WTC11 (cell line): ENCODE data around the gene SFTA2. TPM values are rescaled to one million over a fixed set of nuclear protein-coding genes. Genes with fewer than 3 reads are reported as not detected.
A peak's percentile ranks its signal among the peaks of the same experiment; 100 is the strongest.

Experiments used
- ATAC-seq: fragments of 200-7000 bp; cut with Tn5 transposase; 2 replicates; pipeline ENCODE4 v1.10.0; 2021; ENCODE audit warnings: mild to moderate bottlenecking, moderate library complexity
- CTCF ChIA-PET: fragments of 300-600 bp; sonication (Branson Sonifier 250); formaldehyde crosslinking; loops from one replicate; lab custom pipeline; 2021; ENCODE audit warnings: antibody characterized with exemption; lab: Charles Lee
- POLR2A ChIA-PET: fragments of 350-600 bp; sonication (Branson Sonifier 250); formaldehyde crosslinking; loops from one replicate; lab custom pipeline; 2021; ENCODE audit warnings: antibody characterized with exemption; lab: Charles Lee
- DNase-seq: peaks from one replicate; pipeline ENCODE4 v3.0.0; 2021; ENCODE audit warnings: low spot score
- H3K27ac Mint-ChIP-seq: 2 replicates; pipeline ENCODE4 v1.8.0; 2021; ENCODE audit warnings: mixed read lengths
- H3K27me3 Mint-ChIP-seq: 2 replicates; pipeline ENCODE4 v1.8.0; 2021; ENCODE audit warnings: low read depth, mild to moderate bottlenecking, moderate library complexity, mixed read lengths
- H3K36me3 Mint-ChIP-seq: 2 replicates; pipeline ENCODE4 v1.8.0; 2021; ENCODE audit warnings: mixed read lengths
- H3K4me1 Mint-ChIP-seq: 2 replicates; pipeline ENCODE4 v1.8.0; 2022; ENCODE audit warnings: mixed read lengths
- H3K4me3 Mint-ChIP-seq: 2 replicates; pipeline ENCODE4 v1.8.0; 2021; ENCODE audit warnings: mild to moderate bottlenecking, moderate library complexity, mixed read lengths
- H3K9me3 Mint-ChIP-seq: 2 replicates; pipeline ENCODE4 v1.8.0; 2021; ENCODE audit warnings: mixed read lengths
- CBFB ChIP-seq: sonication (generic); formaldehyde crosslinking; IDR thresholded peaks from 2 replicates; pipeline ENCODE4 v1.8.1; 2022; ENCODE audit warnings: mild to moderate bottlenecking, low read depth, missing genetic modification reagents
- CTCF ChIP-seq: fragments of 200-600 bp; IDR thresholded peaks from 2 replicates; pipeline ENCODE4 v1.8.0; 2022; ENCODE audit warnings: antibody characterized with exemption
- ELF4 ChIP-seq: sonication (generic); formaldehyde crosslinking; IDR thresholded peaks from 2 replicates; pipeline ENCODE4 v1.8.1; 2022; ENCODE audit warnings: low read depth, mild to moderate bottlenecking, moderate library complexity, missing genetic modification reagents
- ETV6 ChIP-seq: sonication (generic); formaldehyde crosslinking; IDR thresholded peaks from 2 replicates; pipeline ENCODE4 v1.8.1; 2022; ENCODE audit warnings: mild to moderate bottlenecking, missing genetic modification reagents
- FOXJ3 ChIP-seq: sonication (generic); formaldehyde crosslinking; IDR thresholded peaks from 2 replicates; pipeline ENCODE4 v1.9.0; 2021; ENCODE audit warnings: missing genetic modification reagents, mild to moderate bottlenecking, borderline replicate concordance
- FOXP1 ChIP-seq: sonication (generic); formaldehyde crosslinking; IDR thresholded peaks from 2 replicates; pipeline ENCODE4 v1.8.0; 2022; ENCODE audit warnings: missing genetic modification reagents, mild to moderate bottlenecking, moderate library complexity, borderline replicate concordance
- HMGXB4 ChIP-seq: sonication (generic); formaldehyde crosslinking; IDR thresholded peaks from 2 replicates; pipeline ENCODE4 v1.8.1; 2023; ENCODE audit warnings: mild to moderate bottlenecking, moderate library complexity, missing genetic modification reagents
- NR1H2 ChIP-seq: sonication (generic); formaldehyde crosslinking; IDR thresholded peaks from 2 replicates; pipeline ENCODE4 v1.9.0; 2021; ENCODE audit warnings: mild to moderate bottlenecking, moderate library complexity, missing genetic modification reagents
- PRDM15 ChIP-seq: sonication (generic); formaldehyde crosslinking; IDR thresholded peaks from 2 replicates; pipeline ENCODE4 v1.8.0; 2022; ENCODE audit warnings: missing genetic modification reagents
- RORB ChIP-seq: fragments of 250-450 bp; sonication (Bioruptor Pico); IDR thresholded peaks from 2 replicates; pipeline ENCODE4 v1.9.0; 2021; ENCODE audit warnings: mild to moderate bottlenecking
- SMAD3 ChIP-seq: sonication (generic); formaldehyde crosslinking; IDR thresholded peaks from 2 replicates; pipeline ENCODE4 v1.8.0; 2022; ENCODE audit warnings: missing genetic modification reagents, mild to moderate bottlenecking, borderline replicate concordance
- TEAD1 ChIP-seq: sonication (generic); formaldehyde crosslinking; IDR thresholded peaks from 2 replicates; pipeline ENCODE4 v1.8.0; 2022; ENCODE audit warnings: mild to moderate bottlenecking, missing genetic modification reagents
- TEAD4 ChIP-seq: sonication (generic); formaldehyde crosslinking; IDR thresholded peaks from 2 replicates; pipeline ENCODE4 v1.8.0; 2022; ENCODE audit warnings: mild to moderate bottlenecking, missing genetic modification reagents
- ZNF219 ChIP-seq: sonication (generic); formaldehyde crosslinking; IDR thresholded peaks from 2 replicates; pipeline ENCODE4 v1.8.0; 2023; ENCODE audit warnings: missing genetic modification reagents, mild to moderate bottlenecking, borderline replicate concordance
- ZSCAN18 ChIP-seq: fragments of 250-450 bp; sonication (Bioruptor Pico); IDR thresholded peaks from 2 replicates; pipeline ENCODE4 v2.1.2; 2022; ENCODE audit warnings: mild to moderate bottlenecking, moderate library complexity
- total RNA-seq: library from RNA; stranded (reverse); gene quantifications from 3 replicates; pipeline ENCODE4 v1.2.3, GENCODE V29; 2021
- TF ChIP-seq, protein P1 (sequence below): sonication (generic); formaldehyde crosslinking; IDR thresholded peaks from 2 replicates; pipeline ENCODE4 v1.8.1; 2023; ENCODE audit warnings: mild to moderate bottlenecking, missing genetic modification reagents, moderate library complexity
- TF ChIP-seq, protein P2 (sequence below): fragments of 250-450 bp; sonication (Bioruptor Pico); IDR thresholded peaks from 2 replicates; pipeline ENCODE4 v1.9.0; 2021; ENCODE audit warnings: mild to moderate bottlenecking

The SFTA2 gene
- total RNA-seq, 1 experiment from 2014 or later: not detected

DNA sequence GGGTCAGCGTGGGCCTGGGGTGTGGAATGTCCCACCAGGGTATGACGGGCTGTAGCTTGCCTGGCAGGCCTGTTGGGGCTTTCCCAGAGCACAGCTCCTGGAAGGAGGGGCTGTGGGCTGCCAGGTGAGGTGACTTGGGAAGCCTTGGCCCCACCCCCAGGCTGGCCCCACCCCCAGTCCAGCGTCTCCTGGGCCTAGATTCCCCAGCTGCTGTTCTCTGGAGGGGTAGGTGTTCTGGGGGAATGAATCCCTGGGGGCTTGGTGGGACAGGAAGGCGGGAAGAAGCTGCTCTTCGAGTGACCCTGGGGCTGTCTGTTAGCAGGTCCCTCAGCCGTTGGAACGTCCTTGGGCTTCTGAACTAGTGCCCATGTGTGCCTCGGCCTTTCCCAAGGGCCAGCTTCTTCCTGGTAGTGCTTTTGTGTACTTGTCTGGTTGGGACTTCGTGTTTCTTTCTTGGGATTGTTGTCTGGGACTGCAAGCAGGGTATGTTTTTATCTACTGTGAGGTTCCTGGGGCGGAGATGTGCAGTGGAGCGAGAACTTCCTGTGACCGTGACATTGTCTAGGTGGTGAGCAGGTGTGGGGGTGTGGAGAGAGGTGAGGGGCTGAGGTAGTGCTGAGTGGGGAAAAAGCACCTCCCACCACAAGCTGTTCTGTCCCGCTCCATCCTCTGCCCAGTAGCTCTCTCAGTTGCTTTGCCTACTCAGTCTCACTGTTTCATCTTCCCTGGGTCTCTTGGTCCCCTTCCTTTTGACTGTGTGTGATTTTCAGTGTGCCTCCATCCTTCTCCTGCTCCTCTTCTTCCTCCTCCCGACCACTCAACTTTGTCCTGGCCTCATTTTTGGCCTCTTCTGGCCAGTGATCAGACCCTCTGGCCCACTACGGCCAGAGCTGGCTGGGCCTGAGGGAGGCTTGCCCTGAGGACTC is 48.9 kb downstream of the SFTA2 start (continued):
- no peak for TF ChIP-seq NR1H2

GRCh38 chr6:30882204-30882758 is 49.7 kb downstream of the SFTA2 start:
- TF ChIP-seq HMGXB4 (CRISPR knock-in tag) (0 out of 2 replicates have a peak, but pooled peaks have one; percentile 20), SMAD3 (CRISPR knock-in tag) (no peak), CTCF (no peak), TEAD4 (no peak), RORB (CRISPR knock-in tag) (no peak), PRDM15 (CRISPR knock-in tag) (0 out of 2 replicates have a peak, but pooled peaks have one; percentile 27), CBFB (CRISPR knock-in tag) (no peak), FOXP1 (CRISPR knock-in tag) (peak; percentile 59; the same call in 1 of the 2 replicates), ZNF219 (CRISPR knock-in tag) (no peak), FOXJ3 (no peak), TEAD1 (CRISPR knock-in tag) (0 out of 2 replicates have a peak, but pooled peaks have one; percentile 37), ETV6 (CRISPR knock-in tag) (no peak), ELF4 (no peak), ZSCAN18 (CRISPR knock-in tag) (no peak)
- TF ChIP-seq, protein P1, sequence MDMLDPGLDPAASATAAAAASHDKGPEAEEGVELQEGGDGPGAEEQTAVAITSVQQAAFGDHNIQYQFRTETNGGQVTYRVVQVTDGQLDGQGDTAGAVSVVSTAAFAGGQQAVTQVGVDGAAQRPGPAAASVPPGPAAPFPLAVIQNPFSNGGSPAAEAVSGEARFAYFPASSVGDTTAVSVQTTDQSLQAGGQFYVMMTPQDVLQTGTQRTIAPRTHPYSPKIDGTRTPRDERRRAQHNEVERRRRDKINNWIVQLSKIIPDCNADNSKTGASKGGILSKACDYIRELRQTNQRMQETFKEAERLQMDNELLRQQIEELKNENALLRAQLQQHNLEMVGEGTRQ (CRISPR knock-in tag): no peak
- TF ChIP-seq, protein P2, sequence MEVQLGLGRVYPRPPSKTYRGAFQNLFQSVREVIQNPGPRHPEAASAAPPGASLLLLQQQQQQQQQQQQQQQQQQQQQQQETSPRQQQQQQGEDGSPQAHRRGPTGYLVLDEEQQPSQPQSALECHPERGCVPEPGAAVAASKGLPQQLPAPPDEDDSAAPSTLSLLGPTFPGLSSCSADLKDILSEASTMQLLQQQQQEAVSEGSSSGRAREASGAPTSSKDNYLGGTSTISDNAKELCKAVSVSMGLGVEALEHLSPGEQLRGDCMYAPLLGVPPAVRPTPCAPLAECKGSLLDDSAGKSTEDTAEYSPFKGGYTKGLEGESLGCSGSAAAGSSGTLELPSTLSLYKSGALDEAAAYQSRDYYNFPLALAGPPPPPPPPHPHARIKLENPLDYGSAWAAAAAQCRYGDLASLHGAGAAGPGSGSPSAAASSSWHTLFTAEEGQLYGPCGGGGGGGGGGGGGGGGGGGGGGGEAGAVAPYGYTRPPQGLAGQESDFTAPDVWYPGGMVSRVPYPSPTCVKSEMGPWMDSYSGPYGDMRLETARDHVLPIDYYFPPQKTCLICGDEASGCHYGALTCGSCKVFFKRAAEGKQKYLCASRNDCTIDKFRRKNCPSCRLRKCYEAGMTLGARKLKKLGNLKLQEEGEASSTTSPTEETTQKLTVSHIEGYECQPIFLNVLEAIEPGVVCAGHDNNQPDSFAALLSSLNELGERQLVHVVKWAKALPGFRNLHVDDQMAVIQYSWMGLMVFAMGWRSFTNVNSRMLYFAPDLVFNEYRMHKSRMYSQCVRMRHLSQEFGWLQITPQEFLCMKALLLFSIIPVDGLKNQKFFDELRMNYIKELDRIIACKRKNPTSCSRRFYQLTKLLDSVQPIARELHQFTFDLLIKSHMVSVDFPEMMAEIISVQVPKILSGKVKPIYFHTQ: no peak
- TF ChIP-seq, all 79 proteins: peak for 4
- H3K36me3 Mint-ChIP-seq: no peaks in the 10 kb centered on the region
- peaks cover 76% of the 10 kb centered on the region for H3K4me1 Mint-ChIP-seq
- ChIA-PET POLR2A (interaction anchor here (0.5 to 3.3 kb wide), 10 partner anchors 26 to 316 kb away, joined by 3 to 25 read pairs (median 4); partner anchors contain the start of genes GTF2H4, MDC1 and VARS2), CTCF (interaction anchor here (0.8 to 13.3 kb wide), 21 partner anchors 11 to 233 kb away, joined by 3 to 164 read pairs (median 7); partner anchors contain the start of genes DHX16, GTF2H4, MDC1 and PSORS1C1)
- peak overlapping the region; percentile 93 for H3K4me3 Mint-ChIP-seq
- H3K27ac Mint-ChIP-seq: peak overlapping the region; percentile 75
- no peaks in the 10 kb centered on the region for H3K27me3 Mint-ChIP-seq
- H3K9me3 Mint-ChIP-seq: no peaks in the 10 kb centered on the region
- DNase-seq: peak; percentile 61
- ATAC-seq: peak; percentile 0; the same call in 1 of the 2 replicates
